Epithelial cell of prostate (primary cell): ENCODE data around the gene MFSD6.

Experiments
- DNase-seq: peaks from one replicate; pipeline ENCODE4 v3.0.0-alpha.2; 2011; ENCODE audit warnings: low read depth, low spot score
- H3K27ac ChIP-seq: fragments of 450-650 bp; 2 replicates; pipeline ENCODE4 v1.5.1; 2017; ENCODE audit warnings: mild to moderate bottlenecking

The MFSD6 gene

DNA sequence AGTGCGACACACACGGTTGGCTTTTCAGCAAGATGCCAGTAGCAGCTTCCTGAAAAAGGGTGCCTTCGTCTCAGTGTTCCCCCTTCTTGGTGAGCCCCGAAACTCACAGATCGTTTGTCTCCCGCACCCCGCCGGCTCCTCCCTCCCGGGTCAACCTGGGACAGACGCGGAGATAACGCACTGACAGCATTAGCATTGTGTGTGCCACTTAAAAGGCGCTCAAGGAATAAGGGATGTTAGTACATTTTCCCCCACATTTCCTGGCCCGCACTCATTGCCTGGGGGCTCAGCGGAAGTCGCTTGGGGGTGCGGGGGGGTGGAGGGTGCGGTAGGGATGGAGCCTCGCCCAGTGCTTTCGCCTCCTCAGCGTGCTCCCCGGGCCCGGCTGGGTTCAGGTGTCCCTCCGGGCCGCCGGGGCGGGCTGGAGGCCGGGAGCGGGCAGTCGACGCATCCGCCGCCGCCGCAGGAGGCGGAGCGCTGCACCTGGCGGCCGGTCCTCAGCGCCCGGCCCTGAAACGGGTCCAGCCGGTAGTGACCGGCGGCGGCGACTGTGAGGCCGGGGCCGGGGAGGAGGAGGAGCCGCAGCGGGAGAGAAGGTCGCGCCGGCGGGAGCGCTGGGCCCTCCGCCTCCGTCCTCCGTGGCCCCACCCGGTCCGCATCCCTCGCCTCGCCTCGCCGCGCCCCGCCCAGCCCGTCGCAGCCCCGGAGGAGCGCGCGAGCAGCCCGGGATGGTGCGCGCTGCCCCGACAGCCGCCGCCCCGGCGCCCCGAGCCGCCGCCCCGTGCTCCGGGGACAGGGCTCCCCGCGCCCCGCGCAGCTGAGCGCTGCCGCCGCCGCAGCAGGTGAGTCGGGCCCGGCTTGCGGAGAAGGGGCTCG, at the start of gene MFSD6:
Gene MFSD6, plus strand, starts transcription at position 694 of the 876 bp plus-strand sequence. CDS start 27,675 bp downstream, outside the sequence.
- peak within 1 kb of the TSS; percentile 42 for H3K27ac ChIP-seq
- DNase-seq, result no peak

DNA sequence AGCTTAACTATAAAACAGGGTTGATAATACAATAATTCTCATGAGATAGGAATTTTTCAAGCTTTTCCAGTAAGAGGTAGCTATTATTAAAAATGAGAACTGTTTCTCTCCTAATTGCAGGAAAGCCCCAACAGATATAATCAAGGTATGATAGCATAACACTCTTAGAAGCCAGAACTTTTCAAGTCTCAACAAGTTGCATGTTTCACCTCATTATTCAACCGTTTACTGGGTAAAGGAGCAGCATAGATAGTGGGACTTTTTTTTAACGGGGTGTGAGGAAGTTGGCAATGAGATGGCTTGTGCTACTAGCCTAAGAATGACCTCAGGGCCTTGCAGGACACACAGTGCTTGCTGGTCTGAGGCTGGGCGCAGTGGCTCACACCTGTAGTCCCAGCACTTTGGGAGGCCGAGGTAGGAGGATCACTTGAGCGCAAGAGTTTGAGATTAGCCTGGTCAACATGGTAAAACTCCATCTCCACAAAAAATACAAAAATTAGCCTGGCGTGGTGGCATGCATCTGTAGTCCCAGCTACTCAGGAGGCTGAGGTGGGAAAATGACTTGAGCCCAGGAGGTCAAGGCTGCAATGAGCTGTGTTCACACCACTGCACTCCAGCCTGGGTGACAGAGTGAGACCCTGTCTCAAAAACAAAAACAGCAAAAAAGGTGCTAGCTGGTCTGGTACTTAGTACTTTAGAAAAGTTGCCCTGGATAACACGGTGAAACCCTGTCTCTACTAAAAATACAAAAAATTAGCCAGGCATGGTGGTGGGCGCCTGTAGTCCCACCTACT, 49.3 kb upstream of the MFSD6 start:
- peak overlapping the region; percentile 70 for H3K27ac ChIP-seq
- peak; percentile 69 for DNase-seq

DNA sequence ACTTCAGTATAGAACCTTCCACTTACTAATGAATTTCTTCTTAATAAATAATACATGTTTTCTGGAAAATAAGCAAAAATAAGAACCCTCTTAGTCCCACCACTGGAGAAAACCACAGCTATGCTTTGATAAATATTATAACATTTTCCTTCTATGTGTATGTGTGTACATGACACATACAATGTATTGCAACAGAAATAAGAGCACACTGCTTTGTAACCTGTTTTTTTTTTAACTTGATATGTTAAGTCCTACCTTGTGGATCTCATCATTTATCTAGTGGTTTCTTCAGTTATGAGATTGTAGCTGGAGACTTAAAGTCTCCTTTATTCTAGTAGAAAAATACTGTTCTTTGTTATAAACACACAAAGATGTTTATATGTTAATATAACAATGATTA, 47.6 kb upstream of the MFSD6 start:
- no peak overlapping the region for H3K27ac ChIP-seq
- no peak for DNase-seq

DNA sequence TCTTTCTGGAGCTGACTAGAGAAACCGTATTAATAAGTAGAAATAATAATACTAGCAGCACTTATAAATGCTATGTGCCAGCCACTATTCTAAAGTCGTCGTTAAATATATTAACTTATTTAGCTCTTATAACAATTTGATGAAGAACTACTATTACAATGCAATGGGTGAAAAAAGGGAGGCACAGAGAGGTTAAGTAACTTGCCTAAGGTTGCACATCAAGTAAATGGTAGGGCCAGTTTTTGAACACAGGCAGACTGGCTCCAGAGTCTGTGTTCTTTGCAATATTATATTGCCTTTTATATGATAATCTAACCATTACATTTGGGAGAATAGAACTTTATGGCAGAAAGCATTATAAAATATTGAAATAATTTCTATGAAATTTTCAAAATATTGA, 47.2 kb upstream of the MFSD6 start:
- DNase-seq, result no peak
- no peak overlapping the region for H3K27ac ChIP-seq

DNA sequence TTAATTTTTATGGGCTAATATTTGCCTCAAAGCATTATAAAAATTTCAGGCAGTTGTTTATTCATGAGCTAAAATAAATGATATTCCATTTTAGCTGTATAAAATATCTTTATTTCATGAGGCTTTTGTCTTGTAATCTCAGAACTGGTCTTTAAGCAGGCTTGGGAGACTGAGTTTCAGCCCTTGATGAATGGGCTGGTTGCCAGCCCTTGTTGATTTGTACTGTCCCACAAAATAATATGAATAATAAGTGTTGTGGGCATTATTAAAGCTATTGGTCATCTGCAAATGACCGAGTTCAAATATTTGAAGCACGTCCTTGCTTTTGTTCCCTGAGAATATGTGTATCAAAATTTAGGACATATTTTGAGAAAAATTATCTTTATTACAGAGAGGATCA, 46.6 kb upstream of the MFSD6 start:
- DNase-seq, result no peak
- no peak overlapping the region for H3K27ac ChIP-seq

DNA sequence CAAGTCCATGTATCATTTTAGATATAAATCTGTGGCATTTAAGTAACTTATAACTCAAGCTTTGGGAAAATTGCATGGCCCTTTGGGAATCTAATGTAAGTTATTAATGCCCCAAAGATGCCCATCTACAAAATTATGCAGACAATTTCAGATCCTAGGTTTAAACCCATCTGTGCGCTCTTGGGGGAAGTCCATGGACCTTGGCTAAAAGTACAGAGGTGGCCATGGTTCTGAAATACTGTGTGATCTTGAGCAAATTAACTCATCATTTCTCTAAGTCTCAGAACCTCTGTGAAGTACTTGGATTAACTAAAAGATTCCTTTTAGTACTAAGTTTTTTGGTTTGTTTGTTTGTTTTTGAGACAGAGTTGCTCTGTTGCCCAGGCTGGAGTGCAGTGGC, 45.3 kb upstream of the MFSD6 start:
- H3K27ac ChIP-seq, result no peak overlapping the region
- DNase-seq, result no peak

DNA sequence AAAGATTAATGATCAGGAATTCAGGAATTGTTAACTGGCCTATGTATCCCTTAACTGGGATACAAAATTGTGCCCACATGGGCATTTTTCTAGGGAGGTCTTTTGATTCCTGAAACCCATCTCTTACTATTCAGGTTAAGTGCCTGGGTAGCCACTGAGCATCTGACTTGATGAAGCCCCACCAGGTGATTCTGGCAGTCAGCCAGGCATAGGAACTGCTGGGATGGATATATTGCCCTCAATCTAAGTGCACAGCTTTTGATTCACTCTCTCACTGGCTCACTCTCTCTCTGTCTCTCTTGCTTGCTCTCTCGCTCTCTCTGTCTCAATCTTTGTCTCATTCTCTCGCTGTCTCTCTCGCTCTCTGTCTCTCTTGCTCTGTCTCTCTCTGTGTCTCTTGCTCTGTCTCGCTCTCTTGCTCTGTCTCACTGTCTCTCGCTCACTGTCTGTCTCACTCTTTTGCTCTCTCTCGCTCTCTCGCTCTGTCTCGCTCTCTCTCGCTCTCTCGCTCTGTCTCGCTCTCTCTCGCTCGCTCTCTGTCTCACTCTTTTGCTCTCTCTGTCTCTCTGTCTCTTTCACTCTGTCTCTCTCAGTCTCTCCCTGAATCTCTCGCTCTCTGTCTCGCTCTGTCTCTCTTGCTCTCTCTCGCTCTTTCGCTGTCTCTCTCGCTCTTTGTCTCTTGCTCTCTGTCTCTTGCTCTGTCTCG, 42.5 kb upstream of the MFSD6 start:
- H3K27ac ChIP-seq, result no peak overlapping the region
- DNase-seq, result no peak

DNA sequence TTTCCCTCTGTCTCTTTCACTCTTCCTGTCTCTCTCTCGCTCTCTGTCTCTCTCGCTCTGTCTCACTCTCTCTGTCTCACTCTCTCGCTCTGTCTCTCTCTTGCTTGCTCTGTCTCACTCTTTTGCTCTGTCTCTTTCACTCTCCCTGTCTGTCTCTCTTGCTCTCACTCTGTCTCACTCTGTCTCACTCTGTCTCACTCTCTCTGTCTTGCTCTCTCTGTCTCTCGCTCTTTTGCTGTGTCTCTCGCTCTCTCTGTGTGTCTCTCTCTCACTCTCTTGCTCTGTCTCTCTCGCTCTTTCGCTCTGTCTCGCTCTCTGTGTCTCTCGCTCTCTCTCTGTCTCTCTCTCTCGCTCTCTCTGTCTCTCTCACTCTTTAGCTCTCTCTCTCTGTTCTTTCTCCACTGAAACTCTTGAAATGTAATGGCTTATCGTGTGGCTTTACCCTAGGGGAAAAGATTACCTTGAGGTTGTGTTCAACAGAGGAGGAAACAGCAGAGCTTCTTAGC, 41.9 kb upstream of the MFSD6 start:
- DNase-seq, result no peak
- no peak overlapping the region for H3K27ac ChIP-seq

DNA sequence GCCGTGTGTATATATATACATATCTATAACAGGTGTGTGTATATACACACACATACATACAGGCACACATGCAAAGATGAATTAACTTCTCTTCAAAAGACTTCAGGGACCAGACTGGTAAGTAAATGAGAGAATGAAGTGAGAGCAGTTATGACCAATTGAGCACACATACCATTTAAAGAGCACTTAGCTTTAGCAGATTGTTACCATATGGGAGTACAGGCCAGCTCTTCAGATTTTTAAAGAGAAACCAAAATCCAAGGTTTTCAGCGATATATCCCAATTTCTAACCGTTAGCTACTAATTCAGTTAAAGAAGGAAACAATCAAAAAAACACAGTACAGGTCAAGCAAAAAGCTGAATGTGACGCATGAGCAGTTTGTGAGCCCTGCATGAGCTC, 41.1 kb upstream of the MFSD6 start:
- H3K27ac ChIP-seq, result no peak overlapping the region
- no peak for DNase-seq

DNA sequence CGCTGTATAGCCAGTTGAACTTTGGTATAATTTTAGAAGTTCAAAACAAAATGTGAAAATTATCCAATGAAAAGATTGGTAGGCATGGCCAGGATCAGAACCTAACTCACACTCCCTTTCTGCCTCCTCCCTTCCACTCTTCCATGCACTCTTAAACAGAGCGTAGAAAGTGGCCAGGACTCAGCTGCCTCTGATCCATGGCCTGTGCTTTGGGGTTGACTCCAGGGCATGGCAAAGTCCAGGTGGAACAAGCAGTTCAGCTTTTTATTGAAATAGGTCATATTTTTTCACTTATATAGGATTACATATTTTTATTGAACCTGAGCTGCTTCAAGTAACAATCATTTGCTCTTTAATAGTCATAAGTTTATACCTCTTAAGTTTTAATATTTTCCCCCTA, 38.5 kb upstream of the MFSD6 start:
- DNase-seq, result no peak

DNA sequence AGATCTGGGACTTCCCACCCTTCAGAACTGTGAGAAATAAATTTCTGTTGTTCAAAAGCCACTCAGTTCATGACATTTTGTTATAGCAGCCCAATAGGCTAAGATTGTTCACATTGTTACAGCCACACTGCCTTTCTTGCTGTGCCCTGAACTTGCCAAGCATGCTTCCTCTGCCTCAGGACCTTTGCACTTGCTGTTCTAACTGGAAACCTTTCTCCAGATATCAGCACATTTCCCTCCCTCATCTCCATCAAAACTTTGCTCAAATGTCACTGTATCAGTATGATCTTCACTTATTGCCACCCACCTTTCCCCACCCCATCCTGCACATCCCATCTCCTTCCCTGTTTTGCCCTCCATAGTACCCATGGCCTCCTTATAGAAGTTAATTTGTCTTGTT, 32.1 kb upstream of the MFSD6 start:
- H3K27ac ChIP-seq, result no peak overlapping the region
- no peak for DNase-seq

More for the DNA sequence above, 38.5 kb upstream of the MFSD6 start:
- no peak overlapping the region for H3K27ac ChIP-seq

DNA sequence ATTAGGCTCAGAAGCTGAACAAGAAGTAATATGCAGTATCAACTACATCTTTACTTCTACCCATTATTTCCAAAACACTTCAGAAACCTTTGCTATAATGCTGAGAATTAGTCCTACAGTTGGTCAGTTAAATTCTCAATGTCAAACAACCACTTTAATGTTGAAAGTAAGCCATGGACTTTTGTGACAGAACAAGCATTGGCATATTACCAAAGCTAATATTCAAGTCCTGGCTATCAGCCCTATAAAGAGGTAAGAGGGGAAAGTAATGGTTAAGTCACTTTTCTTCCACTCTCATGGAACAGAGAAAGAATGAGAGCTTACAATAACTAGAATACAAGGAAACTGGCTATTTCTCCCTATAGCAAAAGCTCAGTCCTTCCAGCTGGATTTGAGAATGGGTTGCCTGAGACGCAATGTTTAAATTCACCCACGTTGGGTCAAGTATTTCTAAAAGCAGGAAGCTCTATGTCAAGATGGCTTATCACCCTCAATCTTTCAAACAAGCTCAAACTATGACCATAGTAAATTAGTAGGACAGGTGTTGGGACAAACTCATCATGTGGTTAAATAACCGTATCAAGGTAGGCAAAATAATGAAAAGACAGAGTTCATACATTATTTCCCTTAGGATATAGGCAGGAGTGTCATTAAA, 31.4 kb upstream of the MFSD6 start:
- H3K27ac ChIP-seq, result no peak overlapping the region
- no peak for DNase-seq

DNA sequence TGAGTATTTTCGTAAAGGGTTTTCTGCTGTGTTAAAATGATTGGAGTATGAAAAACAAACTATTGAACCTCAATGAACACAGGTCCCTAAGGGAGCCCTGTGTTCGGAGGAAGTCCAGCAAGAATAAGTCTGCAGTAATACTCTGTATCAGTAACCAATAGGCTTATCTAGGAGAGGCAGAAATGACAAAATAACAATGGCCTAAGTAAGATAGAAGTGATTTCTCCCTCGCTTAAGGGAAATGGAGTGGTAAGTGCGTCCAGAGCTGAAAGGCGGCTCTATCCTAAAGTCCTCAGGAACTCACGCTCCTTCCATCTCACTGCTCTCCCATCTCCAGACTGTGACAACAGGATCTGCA, 29.3 kb upstream of the MFSD6 start:
- no peak for DNase-seq
- H3K27ac ChIP-seq, result no peak overlapping the region

DNA sequence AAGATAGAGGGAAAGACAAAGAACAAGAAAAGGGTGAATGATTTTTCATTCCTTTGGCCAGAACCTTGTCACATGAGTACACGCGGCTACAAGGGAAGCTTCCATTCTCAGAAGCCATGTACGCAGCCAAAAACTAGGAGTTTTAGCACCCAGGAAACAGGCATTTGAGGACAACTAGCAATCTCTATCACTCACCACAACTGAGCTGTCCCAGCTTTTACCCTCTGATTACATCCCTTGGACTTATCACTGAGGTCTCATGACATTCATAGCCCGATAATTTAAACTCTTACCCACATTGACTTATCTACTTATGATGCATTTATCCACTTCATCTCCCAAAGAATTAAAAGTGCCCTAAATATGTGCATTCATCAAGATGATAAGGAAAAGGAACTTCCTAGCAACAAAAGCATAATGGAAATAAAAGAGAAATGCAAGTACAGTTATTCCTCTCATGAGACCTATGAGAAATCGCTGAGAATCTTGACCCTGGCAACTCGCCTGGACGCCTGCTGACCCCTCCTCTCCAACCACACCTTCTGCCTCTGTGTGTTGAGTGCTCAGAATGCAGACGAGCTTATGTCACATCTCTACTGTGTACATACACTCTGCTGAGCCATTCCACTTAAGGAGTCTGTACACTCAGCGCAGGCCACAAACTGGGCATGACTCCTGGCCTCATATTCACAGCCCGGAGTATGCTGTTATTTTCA, 28.7 kb upstream of the MFSD6 start:
- DNase-seq, result no peak
- H3K27ac ChIP-seq, result no peak overlapping the region

DNA sequence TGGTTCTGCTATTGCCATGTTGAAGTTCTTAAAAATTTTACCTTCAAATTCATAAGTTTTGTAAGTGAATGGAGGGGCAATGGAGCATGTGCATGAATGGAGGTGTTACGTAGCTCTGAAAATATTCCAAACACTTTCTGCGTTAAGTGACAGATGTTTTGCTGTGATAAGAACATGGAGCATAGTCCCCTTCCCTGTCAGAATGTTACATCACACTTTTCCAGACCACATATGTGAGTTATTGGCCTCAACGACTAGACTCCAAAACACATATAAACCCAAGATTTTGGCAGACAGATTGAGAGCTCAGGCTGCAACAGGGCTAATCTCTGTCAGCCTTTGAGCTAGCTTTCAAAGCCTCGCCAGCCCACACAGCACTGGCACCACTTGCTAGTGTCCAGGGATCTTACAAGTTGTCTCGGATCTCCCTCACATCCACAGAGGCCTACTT, 27.2 kb upstream of the MFSD6 start:
- no peak overlapping the region for H3K27ac ChIP-seq
- DNase-seq, result no peak

DNA sequence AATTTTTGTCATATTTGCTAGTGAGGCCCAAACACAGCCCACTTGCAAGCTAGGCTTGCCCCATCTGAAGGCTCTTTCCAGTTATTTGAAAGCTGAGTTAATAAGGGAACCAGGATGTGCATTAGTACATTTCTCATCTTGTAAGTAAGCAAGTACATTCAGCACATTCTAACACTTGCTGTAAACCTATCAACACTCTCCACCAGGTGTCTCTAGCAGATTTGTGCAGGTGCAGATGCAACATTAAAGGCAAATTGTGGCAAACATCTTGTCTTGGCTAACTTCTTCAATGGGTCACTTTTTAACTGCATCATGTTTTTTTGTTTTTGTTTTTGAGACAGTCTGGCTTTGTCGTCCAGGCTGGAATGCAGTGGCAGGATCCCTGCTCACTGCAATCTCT, 25.3 kb upstream of the MFSD6 start:
- DNase-seq, result no peak
- no peak overlapping the region for H3K27ac ChIP-seq

DNA sequence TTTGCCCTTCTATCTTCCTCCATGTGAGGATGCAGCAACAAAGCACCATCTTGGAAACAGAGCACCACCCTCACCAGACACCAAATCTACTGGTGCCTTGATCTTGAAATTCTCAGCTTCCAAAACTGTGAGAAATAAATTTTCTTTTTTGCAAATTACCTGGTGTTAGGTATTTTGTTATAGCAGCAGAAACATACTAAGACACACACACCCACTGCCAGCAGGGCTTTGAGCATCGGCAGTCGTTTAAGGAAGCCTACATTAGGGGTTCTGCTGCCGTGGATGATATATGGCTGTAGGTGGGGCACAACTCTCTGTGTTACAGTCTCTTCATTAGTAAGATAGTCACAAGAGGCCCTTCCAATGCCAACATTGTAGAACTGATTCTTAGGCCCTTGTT, 20.7 kb upstream of the MFSD6 start:
- DNase-seq, result no peak

DNA sequence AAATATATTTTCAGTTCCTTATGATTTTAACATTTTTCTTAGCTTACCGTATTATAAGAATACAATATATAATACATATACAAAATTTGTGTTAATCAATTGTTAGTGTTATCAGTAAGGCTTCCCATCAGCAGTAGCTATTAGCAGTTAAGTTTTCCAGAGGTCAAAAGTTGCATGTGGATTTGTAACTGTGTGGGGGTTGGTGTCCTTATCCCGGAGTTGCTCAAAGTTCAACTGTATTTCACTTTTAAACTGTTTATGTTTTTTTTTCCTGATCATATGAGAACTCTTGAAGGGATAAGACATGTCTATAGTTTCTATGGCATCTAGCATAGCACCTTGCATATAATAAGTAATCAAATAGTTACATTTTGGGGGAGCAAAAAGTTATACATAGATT, 11.9 kb upstream of the MFSD6 start:
- DNase-seq, result no peak
- H3K27ac ChIP-seq, result no peak overlapping the region

More for the DNA sequence above, 20.7 kb upstream of the MFSD6 start:
- no peak overlapping the region for H3K27ac ChIP-seq

DNA sequence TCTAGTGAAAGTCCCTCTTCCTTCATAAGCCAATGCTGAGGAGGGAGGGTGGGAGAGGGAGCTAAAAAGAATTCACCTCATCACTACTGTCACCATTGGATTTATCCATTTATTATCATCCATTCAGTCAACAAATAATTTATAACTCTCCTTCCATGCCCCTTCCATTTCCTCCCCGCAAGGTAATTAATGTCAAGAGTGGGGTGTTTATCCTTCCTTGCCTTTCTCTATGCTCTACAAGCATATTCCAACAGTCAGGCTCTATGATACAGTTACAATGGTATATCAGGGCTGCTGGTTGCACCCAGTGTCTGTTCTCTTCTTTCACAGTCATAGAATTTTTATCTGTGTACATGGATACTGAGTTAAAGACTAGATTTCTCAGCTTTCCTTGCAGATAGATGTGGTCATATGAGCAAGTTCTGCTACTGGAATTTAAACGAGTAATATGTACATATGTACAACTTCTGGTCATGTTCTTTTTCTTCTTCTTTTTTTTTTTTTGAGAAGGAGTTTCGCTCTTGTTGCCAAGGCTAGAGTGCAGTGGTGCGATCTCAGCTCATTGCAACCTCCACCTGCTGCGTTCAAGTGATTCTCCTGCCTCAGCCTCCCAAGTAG, 5.1 kb upstream of the MFSD6 start:
- no peak for DNase-seq
- no peak overlapping the region for H3K27ac ChIP-seq
